PC-9 (cell line): ENCODE measurements around the gene MRPL21.

Experiments
- CTCF ChIP-seq: fragments of 200-600 bp; sonication (generic); conservative IDR thresholded peaks from 2 replicates; pipeline ENCODE4 v1.6.1; 2017; ENCODE audit warnings: mixed run types, antibody characterized with exemption, mild to moderate bottlenecking, moderate library complexity
- EZH2 ChIP-seq: fragments of 200-600 bp; sonication (generic); IDR thresholded peaks from 2 replicates; pipeline ENCODE4 v1.8.0; 2017; ENCODE audit warnings: antibody characterized with exemption, low read depth

GRCh38 chr11:68924073-68924925 is 20.7 kb upstream of the MRPL21 start:
- TF ChIP-seq CTCF (no peak), EZH2 (no peak)
